ENCODE measurements around the gene CHDH.

GRCh38 chr3:53795176-53795575, 51.0 kb downstream of the CHDH start:
- TF ChIP-seq CTCF (IDR thresholded peaks at IDR 0.05) (no peak), POLR2A (IDR thresholded peaks at IDR 0.05) (no peak)

All from body of pancreas (tissue), 4 donors.